Ishikawa (cell line): Measurements from ENCODE around the gene RALGPS1.

Source experiments
- CEBPB ChIP-seq: IDR thresholded peaks from 2 replicates; pipeline ENCODE4 v1.6.1; 2012
- CREB1 ChIP-seq: IDR thresholded peaks from 2 replicates; pipeline ENCODE4 v1.6.1; 2012; ENCODE audit warnings: low read depth
- EGR1 ChIP-seq: IDR thresholded peaks from 2 replicates; pipeline ENCODE4 v1.6.1; 2012
- EP300 ChIP-seq: IDR thresholded peaks from 2 replicates; pipeline ENCODE4 v1.6.1; 2012; ENCODE audit warnings: borderline replicate concordance
- FOXM1 ChIP-seq: IDR thresholded peaks from 2 replicates; pipeline ENCODE4 v1.6.1; 2012; ENCODE audit warnings: low read depth, borderline replicate concordance
- NFIC ChIP-seq: IDR thresholded peaks from 2 replicates; pipeline ENCODE4 v1.6.1; 2012
- RAD21 ChIP-seq: IDR thresholded peaks from 2 replicates; pipeline ENCODE4 v1.6.1; 2012; ENCODE audit warnings: low read depth
- TAF1 ChIP-seq: IDR thresholded peaks from 2 replicates; pipeline ENCODE4 v1.6.1; 2012; ENCODE audit warnings: low read depth, mild to moderate bottlenecking
- TCF12 ChIP-seq: IDR thresholded peaks from 2 replicates; pipeline ENCODE4 v1.6.1; 2012; ENCODE audit warnings: low read depth
- TEAD4 ChIP-seq: IDR thresholded peaks from 2 replicates; pipeline ENCODE4 v1.6.1; 2012
- YY1 ChIP-seq: IDR thresholded peaks from 2 replicates; pipeline ENCODE4 v1.6.1; 2012; ENCODE audit warnings: low read depth
- ZBTB7A ChIP-seq: IDR thresholded peaks from 2 replicates; pipeline ENCODE4 v1.6.1; 2012; ENCODE audit warnings: low read depth
- TF ChIP-seq, protein P1 (sequence below): IDR thresholded peaks from 2 replicates; pipeline ENCODE4 v1.6.1; 2012; ENCODE audit warnings: low read depth, mild to moderate bottlenecking
- TF ChIP-seq, protein P2 (sequence below): IDR thresholded peaks from 2 replicates; pipeline ENCODE4 v1.6.1; 2012
- TF ChIP-seq, protein P3 (sequence below): IDR thresholded peaks from 2 replicates; pipeline ENCODE4 v1.6.1; 2012

Gene RALGPS1

DNA sequence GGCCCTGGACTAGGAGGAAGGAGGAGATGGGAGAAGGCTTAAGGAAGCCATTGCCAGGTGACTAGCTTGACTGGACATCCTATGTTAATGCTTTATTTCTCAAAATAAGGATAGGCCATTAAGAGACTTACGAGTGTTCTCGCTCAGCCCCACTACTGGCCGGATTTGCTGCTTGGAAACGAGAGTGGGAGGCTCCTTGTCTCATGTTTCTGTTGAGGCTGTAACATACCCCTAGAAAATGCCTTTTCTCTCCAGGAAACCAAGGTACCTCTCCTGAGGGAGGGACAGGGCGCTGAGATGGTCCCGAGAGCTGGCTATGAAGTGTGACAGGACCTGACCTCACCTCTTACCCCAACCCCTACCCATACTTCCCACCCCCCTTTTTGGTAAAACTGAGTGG lies 60.0 kb downstream of the RALGPS1 start:
- TF ChIP-seq TCF12 (no peak), RAD21 (no peak), TEAD4 (no peak), YY1 (no peak)
- TF ChIP-seq, protein P1, sequence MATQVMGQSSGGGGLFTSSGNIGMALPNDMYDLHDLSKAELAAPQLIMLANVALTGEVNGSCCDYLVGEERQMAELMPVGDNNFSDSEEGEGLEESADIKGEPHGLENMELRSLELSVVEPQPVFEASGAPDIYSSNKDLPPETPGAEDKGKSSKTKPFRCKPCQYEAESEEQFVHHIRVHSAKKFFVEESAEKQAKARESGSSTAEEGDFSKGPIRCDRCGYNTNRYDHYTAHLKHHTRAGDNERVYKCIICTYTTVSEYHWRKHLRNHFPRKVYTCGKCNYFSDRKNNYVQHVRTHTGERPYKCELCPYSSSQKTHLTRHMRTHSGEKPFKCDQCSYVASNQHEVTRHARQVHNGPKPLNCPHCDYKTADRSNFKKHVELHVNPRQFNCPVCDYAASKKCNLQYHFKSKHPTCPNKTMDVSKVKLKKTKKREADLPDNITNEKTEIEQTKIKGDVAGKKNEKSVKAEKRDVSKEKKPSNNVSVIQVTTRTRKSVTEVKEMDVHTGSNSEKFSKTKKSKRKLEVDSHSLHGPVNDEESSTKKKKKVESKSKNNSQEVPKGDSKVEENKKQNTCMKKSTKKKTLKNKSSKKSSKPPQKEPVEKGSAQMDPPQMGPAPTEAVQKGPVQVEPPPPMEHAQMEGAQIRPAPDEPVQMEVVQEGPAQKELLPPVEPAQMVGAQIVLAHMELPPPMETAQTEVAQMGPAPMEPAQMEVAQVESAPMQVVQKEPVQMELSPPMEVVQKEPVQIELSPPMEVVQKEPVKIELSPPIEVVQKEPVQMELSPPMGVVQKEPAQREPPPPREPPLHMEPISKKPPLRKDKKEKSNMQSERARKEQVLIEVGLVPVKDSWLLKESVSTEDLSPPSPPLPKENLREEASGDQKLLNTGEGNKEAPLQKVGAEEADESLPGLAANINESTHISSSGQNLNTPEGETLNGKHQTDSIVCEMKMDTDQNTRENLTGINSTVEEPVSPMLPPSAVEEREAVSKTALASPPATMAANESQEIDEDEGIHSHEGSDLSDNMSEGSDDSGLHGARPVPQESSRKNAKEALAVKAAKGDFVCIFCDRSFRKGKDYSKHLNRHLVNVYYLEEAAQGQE = no peak

DNA sequence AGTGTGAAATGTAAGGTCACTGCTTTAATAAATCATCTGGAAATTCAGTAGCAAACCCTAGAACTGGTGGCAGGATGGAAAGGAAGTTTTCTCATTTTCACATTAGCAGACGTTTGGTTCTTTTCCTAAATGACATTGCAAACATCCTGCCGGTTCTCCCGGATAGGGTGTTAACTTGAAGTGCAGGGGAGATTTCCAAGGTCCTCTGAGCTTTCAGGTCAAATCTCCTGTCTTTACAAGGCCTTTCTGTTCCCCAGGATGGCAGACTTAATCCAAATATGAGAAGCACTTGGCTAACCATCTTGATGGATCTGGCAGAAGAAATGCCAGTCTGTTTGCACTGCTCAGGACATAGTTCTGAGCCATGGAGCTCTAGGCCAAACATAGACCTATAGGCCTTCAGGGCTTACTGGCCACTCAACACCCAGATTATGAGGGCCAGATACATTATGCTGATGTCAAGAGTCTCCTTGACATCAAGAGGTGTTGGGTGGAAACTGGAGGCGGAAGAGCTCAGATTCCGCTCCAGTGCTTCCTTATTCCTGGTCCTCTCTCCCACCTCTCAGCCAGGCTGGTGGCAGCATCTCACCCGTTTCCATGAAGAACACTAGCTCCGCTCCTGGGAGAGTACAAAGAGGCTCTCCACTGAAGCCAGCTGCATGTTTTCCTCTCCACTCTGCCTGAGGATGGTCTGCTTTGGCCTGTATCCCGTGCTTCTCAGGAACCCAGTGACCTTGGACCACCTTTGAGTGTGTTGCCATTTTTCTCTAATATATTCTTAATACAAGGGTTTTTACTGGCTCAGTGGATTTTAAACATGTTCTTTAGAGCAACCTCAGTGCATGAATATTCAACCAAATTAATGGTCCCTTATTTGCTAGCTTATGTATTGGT lies 61.0 kb downstream of the RALGPS1 start:
- TF ChIP-seq CREB1 (no peak), TEAD4 (no peak), ZBTB7A (no peak), TAF1 (no peak), TCF12 (no peak), EP300 (no peak), YY1 (no peak)
- TF ChIP-seq, protein P2, sequence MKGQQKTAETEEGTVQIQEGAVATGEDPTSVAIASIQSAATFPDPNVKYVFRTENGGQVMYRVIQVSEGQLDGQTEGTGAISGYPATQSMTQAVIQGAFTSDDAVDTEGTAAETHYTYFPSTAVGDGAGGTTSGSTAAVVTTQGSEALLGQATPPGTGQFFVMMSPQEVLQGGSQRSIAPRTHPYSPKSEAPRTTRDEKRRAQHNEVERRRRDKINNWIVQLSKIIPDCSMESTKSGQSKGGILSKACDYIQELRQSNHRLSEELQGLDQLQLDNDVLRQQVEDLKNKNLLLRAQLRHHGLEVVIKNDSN = no peak
- TF ChIP-seq, protein P3, sequence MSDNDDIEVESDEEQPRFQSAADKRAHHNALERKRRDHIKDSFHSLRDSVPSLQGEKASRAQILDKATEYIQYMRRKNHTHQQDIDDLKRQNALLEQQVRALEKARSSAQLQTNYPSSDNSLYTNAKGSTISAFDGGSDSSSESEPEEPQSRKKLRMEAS = no peak
- TF ChIP-seq, protein P1 = no peak

DNA sequence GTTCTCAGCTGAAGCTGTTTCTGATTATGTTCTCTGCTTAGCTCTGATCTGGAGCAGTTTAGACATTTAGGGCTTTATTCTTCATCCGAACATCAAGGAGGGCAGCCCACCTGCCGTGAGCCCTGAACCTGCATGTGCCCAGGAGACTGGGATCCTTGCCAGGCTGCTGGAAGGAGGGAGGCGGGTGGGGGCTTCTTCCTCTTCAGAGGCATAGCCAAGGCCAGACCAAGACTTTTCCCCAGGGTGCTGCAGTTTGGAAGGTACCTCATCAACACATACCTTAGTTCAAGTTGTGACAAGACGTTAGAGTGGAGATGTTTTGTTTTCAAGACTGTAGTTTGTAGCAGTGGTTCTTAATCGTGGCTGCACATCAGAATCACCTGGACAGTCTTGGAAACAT lies 64.9 kb downstream of the RALGPS1 start:
- TF ChIP-seq EP300 (no peak), NFIC (no peak), CEBPB (no peak), FOXM1 (no peak), YY1 (no peak), TCF12 (no peak)
- TF ChIP-seq, protein P1 = no peak
- TF ChIP-seq, protein P2 = no peak

DNA sequence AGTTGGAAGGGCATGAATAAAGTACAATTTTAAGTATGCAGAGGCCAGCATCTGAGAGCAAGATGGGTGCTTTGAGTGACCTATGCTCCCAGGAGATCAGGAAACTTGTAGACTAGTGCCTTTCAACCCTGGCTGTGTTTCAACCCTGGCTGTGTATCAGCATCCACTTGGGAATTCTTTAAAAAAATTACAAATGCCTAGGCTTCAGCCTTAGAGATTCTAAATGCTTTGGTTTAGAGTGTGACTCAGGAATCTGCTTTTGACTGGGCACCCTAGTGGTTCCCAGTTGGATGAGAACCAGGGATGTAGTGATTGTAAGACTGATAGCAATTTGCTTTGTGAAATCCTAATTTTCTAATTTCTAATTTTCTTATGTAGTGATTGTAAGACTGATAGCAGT lies 65.6 kb downstream of the RALGPS1 start:
- no peak for TF ChIP-seq EGR1
- TF ChIP-seq, protein P3 = no peak
- TF ChIP-seq FOXM1 = no peak

DNA sequence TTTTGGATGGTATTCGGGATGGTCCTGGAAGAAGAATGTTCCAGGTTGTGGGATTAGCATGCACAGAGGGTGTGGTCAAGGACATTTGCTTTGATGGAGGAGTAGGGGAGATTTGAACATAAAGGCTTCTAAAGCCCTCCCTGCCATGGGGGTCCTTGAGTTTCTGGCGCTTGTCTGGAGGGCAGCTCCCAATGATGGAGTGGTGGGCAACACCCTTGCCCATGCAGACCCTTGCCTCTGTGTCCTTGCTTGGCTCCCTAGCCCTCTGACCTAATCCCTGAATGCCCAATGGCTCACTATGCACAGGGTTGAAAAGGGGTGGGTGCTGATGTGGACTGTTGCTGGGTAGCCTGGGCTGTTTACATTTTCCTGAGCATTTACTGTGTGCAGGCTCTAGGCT lies 66.6 kb downstream of the RALGPS1 start:
- TF ChIP-seq CEBPB = no peak
- no peak for TF ChIP-seq NFIC
- TF ChIP-seq FOXM1 = no peak
- TF ChIP-seq YY1 = no peak
- TF ChIP-seq, protein P1 = no peak
- TF ChIP-seq RAD21 = no peak
- no peak for TF ChIP-seq CREB1
- TF ChIP-seq TEAD4 = no peak
- no peak for TF ChIP-seq TAF1
- TF ChIP-seq EP300 = no peak
- TF ChIP-seq ZBTB7A = no peak
- no peak for TF ChIP-seq TCF12
- TF ChIP-seq, protein P2 = no peak
- TF ChIP-seq, protein P3 = no peak
- TF ChIP-seq EGR1 = no peak
